HepG2 (cell line): ENCODE measurements around the gene SLC25A25. TPM values are rescaled to one million over a fixed set of nuclear protein-coding genes. Genes with fewer than 3 reads are reported as not detected.

Experiments used
- ADNP ChIP-seq: sonication (generic); formaldehyde crosslinking; IDR thresholded peaks from 2 replicates; pipeline ENCODE4 v1.4.0; 2020; ENCODE audit warnings: missing genetic modification reagents
- ATF7-NPFF ChIP-seq: sonication (generic); formaldehyde crosslinking; IDR thresholded peaks from 2 replicates; pipeline ENCODE4 v1.8.1; 2023; ENCODE audit warnings: mild to moderate bottlenecking, low read depth, missing genetic modification reagents, moderate library complexity
- BCL6 ChIP-seq: IDR thresholded peaks from 2 replicates; pipeline ENCODE4 v1.6.1; 2016; ENCODE audit warnings: missing genetic modification reagents, missing compliant biosample characterization
- CEBPB ChIP-seq: IDR thresholded peaks from 2 replicates; pipeline ENCODE4 v1.6.1; 2011; ENCODE audit warnings: low read depth, low read length, improper control_type of control experiment, borderline replicate concordance
- FOXK1 ChIP-seq: sonication (generic); formaldehyde crosslinking; IDR thresholded peaks from 2 replicates; pipeline ENCODE4 v1.4.0; 2020; ENCODE audit warnings: low read depth, missing genetic modification reagents, borderline replicate concordance
- HOXA9 ChIP-seq: sonication (generic); formaldehyde crosslinking; IDR thresholded peaks from 2 replicates; pipeline ENCODE4 v1.8.1; 2022; ENCODE audit warnings: missing genetic modification reagents, mild to moderate bottlenecking, moderate library complexity, borderline replicate concordance
- JARID2 ChIP-seq: sonication (generic); formaldehyde crosslinking; IDR thresholded peaks from 2 replicates; pipeline ENCODE4 v1.8.1; 2023; ENCODE audit warnings: missing genetic modification reagents, inconsistent platforms; ENCODE audit not compliant: insufficient replicate concordance
- KLF13 ChIP-seq: sonication (generic); formaldehyde crosslinking; IDR thresholded peaks from 2 replicates; pipeline ENCODE4 v1.4.0; 2020; ENCODE audit warnings: mild to moderate bottlenecking, missing genetic modification reagents
- PAWR ChIP-seq: sonication (generic); formaldehyde crosslinking; IDR thresholded peaks from 2 replicates; pipeline ENCODE4 v1.4.0; 2020; ENCODE audit warnings: missing genetic modification reagents, mild to moderate bottlenecking, borderline replicate concordance
- POLR2G ChIP-seq: fragments of 200-400 bp; formaldehyde crosslinking; IDR thresholded peaks from 2 replicates; pipeline ENCODE4 v1.6.1; 2018; ENCODE audit warnings: mild to moderate bottlenecking, low read depth, low read length, moderate library complexity
- REXO4 ChIP-seq: sonication (generic); formaldehyde crosslinking; IDR thresholded peaks from 2 replicates; pipeline ENCODE4 v1.8.0; 2022; ENCODE audit warnings: missing genetic modification reagents, mild to moderate bottlenecking, borderline replicate concordance
- TFDP2 ChIP-seq: sonication (generic); formaldehyde crosslinking; IDR thresholded peaks from 2 replicates; pipeline ENCODE4 v1.4.0; 2020; ENCODE audit warnings: missing genetic modification reagents
- ZBTB20 ChIP-seq: sonication (generic); formaldehyde crosslinking; IDR thresholded peaks from 2 replicates; pipeline ENCODE4 v1.8.1; 2023; ENCODE audit warnings: missing genetic modification reagents, low read depth, mild to moderate bottlenecking, borderline replicate concordance
- ZBTB46 ChIP-seq: sonication (generic); formaldehyde crosslinking; IDR thresholded peaks from 2 replicates; pipeline ENCODE4 v1.4.0; 2020; ENCODE audit warnings: mild to moderate bottlenecking, missing genetic modification reagents, borderline replicate concordance
- ZFP36L1 ChIP-seq: sonication (generic); formaldehyde crosslinking; IDR thresholded peaks from 2 replicates; pipeline ENCODE4 v1.8.0; 2022; ENCODE audit warnings: mild to moderate bottlenecking, missing genetic modification reagents, moderate library complexity
- ZFP37 ChIP-seq: sonication (generic); formaldehyde crosslinking; IDR thresholded peaks from 2 replicates; pipeline ENCODE4 v1.4.0; 2020; ENCODE audit warnings: missing genetic modification reagents, borderline replicate concordance
- ZNF12 ChIP-seq: sonication (generic); formaldehyde crosslinking; IDR thresholded peaks from 2 replicates; pipeline ENCODE4 v1.5.0; 2020; ENCODE audit warnings: missing genetic modification reagents
- polyA plus RNA-seq, 8 experiments: library from polyadenylated mRNA; depleted of rRNA in 3 of 8; stranded (reverse) in 7 of 8; unstranded in 1 of 8; fragments of >200 nt; fragmentation: Illumina TruSeq in 4 of 8; extraction: Trizol in 4 of 8; gene quantifications; 2 replicates each; pipeline versions ENCODE4 v1.2.1 to v1.2.3, GENCODE V29; 2011 to 2016; ENCODE audit warnings: low read depth in 4 of 8, missing spikeins in 1 of 8, mixed read lengths in 1 of 8; ENCODE audit not compliant: insufficient read depth in 1 of 8
- total RNA-seq, 5 experiments: library from RNA; depleted of rRNA; stranded (reverse); fragments of >200 nt; fragmentation: Illumina TruSeq; extraction: Trizol; gene quantifications; 2 replicates each; pipeline ENCODE4 v1.2.3, GENCODE V29; 2016; ENCODE audit warnings: low read depth in 1 of 5
- TF ChIP-seq, protein P1 (sequence below): sonication (generic); formaldehyde crosslinking; conservative IDR thresholded peaks from 2 replicates; pipeline ENCODE4 v1.4.0; 2020; ENCODE audit warnings: missing genetic modification reagents
- TF ChIP-seq, protein P2 (sequence below), 2 experiments: sonication (generic) in 1 of 2; formaldehyde crosslinking in 1 of 2; IDR thresholded peaks; 2 replicates each; pipeline versions ENCODE4 v1.5.1 to v1.6.1; 2011 to 2020; ENCODE audit warnings: borderline replicate concordance in 1 of 2, low read depth in 1 of 2, low read length in 1 of 2, mild to moderate bottlenecking in 1 of 2, missing genetic modification reagents in 1 of 2, moderate library complexity in 1 of 2
- TF ChIP-seq, protein P3 (sequence below): IDR thresholded peaks from 2 replicates; pipeline ENCODE4 v1.6.1; 2016; ENCODE audit warnings: mild to moderate bottlenecking

The SLC25A25 gene
- total and polyA plus RNA-seq, 2 of the 13 experiments (the other 11 are each of a cell fraction or from before 2014, with no cell fraction given) = 10.5 to 24.8 TPM

- TF ChIP-seq ZBTB46 (CRISPR knock-in tag) (no peak), ZNF12 (0 out of 2 replicates have a peak, but pooled peaks have one; percentile 35), ATF7-NPFF (CRISPR knock-in tag) (no peak), CEBPB (peak; percentile 98), ADNP (CRISPR knock-in tag) (no peak), BCL6 (CRISPR knock-in tag) (peak; percentile 91), POLR2G (no peak), ZFP36L1 (CRISPR knock-in tag) (no peak), ZBTB20 (CRISPR knock-in tag) (no peak), FOXK1 (CRISPR knock-in tag) (peak; percentile 70; the same call in 1 of the 2 replicates), TFDP2 (CRISPR knock-in tag) (no peak), ZFP37 (no peak), HOXA9 (CRISPR knock-in tag) (no peak), REXO4 (CRISPR knock-in tag) (no peak), JARID2 (no peak), KLF13 (CRISPR knock-in tag) (no peak), PAWR (CRISPR knock-in tag) (no peak)
- TF ChIP-seq, protein P1, sequence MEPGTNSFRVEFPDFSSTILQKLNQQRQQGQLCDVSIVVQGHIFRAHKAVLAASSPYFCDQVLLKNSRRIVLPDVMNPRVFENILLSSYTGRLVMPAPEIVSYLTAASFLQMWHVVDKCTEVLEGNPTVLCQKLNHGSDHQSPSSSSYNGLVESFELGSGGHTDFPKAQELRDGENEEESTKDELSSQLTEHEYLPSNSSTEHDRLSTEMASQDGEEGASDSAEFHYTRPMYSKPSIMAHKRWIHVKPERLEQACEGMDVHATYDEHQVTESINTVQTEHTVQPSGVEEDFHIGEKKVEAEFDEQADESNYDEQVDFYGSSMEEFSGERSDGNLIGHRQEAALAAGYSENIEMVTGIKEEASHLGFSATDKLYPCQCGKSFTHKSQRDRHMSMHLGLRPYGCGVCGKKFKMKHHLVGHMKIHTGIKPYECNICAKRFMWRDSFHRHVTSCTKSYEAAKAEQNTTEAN (CRISPR knock-in tag) = no peak
- TF ChIP-seq, protein P2, sequence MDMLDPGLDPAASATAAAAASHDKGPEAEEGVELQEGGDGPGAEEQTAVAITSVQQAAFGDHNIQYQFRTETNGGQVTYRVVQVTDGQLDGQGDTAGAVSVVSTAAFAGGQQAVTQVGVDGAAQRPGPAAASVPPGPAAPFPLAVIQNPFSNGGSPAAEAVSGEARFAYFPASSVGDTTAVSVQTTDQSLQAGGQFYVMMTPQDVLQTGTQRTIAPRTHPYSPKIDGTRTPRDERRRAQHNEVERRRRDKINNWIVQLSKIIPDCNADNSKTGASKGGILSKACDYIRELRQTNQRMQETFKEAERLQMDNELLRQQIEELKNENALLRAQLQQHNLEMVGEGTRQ (IDR thresholded peaks at IDR 0.05; ENCODE audit: low read depth, low read length) = no peak
- TF ChIP-seq, protein P2 (CRISPR knock-in tag; IDR thresholded peaks at IDR 0.05; ENCODE audit: borderline replicate concordance) = no peak
- TF ChIP-seq, protein P3, sequence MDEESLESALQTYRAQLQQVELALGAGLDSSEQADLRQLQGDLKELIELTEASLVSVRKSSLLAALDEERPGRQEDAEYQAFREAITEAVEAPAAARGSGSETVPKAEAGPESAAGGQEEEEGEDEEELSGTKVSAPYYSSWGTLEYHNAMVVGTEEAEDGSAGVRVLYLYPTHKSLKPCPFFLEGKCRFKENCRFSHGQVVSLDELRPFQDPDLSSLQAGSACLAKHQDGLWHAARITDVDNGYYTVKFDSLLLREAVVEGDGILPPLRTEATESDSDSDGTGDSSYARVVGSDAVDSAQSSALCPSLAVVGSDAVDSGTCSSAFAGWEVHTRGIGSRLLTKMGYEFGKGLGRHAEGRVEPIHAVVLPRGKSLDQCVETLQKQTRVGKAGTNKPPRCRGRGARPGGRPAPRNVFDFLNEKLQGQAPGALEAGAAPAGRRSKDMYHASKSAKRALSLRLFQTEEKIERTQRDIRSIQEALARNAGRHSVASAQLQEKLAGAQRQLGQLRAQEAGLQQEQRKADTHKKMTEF = peak; percentile 63; the same call in 1 of the 2 replicates
These were observed 5.3 kb downstream of the SLC25A25 start (continued) for GRCh38 chr9:128073253-128073886.
